ENCODE measurements around the gene PMVK. TPM values are rescaled to one million over a fixed set of nuclear protein-coding genes. Genes with fewer than 3 reads are reported as not detected.

Gene PMVK
- total and polyA plus RNA-seq, 3 experiments from 2014 or later = 44.7 to 55.5 (median 45.2) TPM

- Histone ChIP-seq H3K4me3 (ENCODE audit: low read length) (no peak overlapping the region), H3K36me3 (ENCODE audit: insufficient read depth, low read length) (peaks cover 40% of the 10 kb centered on the region), H3K27ac (ENCODE audit: low read depth, low read length) (no peak overlapping the region), H3K4me1 (ENCODE audit: insufficient read depth, low read length) (peaks cover 19% of the 10 kb centered on the region), H3K27me3 (ENCODE audit: insufficient read depth, low read length, poor library complexity, severe bottlenecking) (no peaks in the 10 kb centered on the region), H3K9me3 (ENCODE audit: low read length) (no peaks in the 10 kb centered on the region)
- ChIA-PET CTCF (interaction anchor here (1.0 to 1.4 kb wide), 3 partner anchors 10 to 121 kb away, joined by 3 to 5 read pairs (median 3); partner anchors contain the start of gene CKS1B), POLR2A (no interaction called here)
- peak overlapping the region in 1 of 7 donors; percentile 68 for H3K4me3 Mint-ChIP-seq
- H3K9me3 Mint-ChIP-seq = no peaks in the 10 kb centered on the region
- peak overlapping the region in 3 of 8 donors; percentile 21 to 99 (median 60) for H3K27ac Mint-ChIP-seq
- peak in 1 of 5 donors; percentile 9 for DNase-seq
- H3K4me1 Mint-ChIP-seq = peaks cover 27 to 46% (median 32%) of the 10 kb centered on the region in 3 donors
- no peaks in the 10 kb centered on the region for H3K27me3 Mint-ChIP-seq
- H3K36me3 Mint-ChIP-seq = peaks cover 0 to 80% (median 8%) of the 10 kb centered on the region in 3 donors
These were observed 27.8 kb upstream of the PMVK start for GRCh38 chr1:154964359-154964758.

GRCh38 chr1:154963643-154964042 lies 27.1 kb upstream of the PMVK start:
- CTCF ChIA-PET = interaction anchor here (1.4 kb wide), 1 partner anchor 11 kb away, joined by 3 read pairs; the partner anchor contains the start of gene CKS1B
- H3K27me3 Mint-ChIP-seq = no peaks in the 10 kb centered on the region
- no peaks in the 10 kb centered on the region for H3K9me3 Mint-ChIP-seq
- peak in 1 of 5 donors; percentile 22 for DNase-seq
- H3K27me3 ChIP-seq (ENCODE audit: insufficient read depth, low read length, poor library complexity, severe bottlenecking) = no peaks in the 10 kb centered on the region
- peaks cover 26 to 44% (median 31%) of the 10 kb centered on the region in 3 donors for H3K4me1 Mint-ChIP-seq
- H3K9me3 ChIP-seq (ENCODE audit: low read length) = no peaks in the 10 kb centered on the region
- no peak overlapping the region for H3K4me3 ChIP-seq (ENCODE audit: low read length)
- no peak overlapping the region for H3K27ac ChIP-seq (ENCODE audit: low read depth, low read length)
- peak overlapping the region in 3 of 8 donors; percentile 65 to 99 (median 79) for H3K27ac Mint-ChIP-seq
- H3K4me1 ChIP-seq (ENCODE audit: insufficient read depth, low read length) = peaks cover 19% of the 10 kb centered on the region
- H3K36me3 Mint-ChIP-seq = peaks cover 0 to 79% (median 8%) of the 10 kb centered on the region in 3 donors
- H3K4me3 Mint-ChIP-seq = peak overlapping the region in 3 of 7 donors; percentile 3 to 68 (median 41)
- peaks cover 40% of the 10 kb centered on the region for H3K36me3 ChIP-seq (ENCODE audit: insufficient read depth, low read length)
- POLR2A ChIA-PET = no interaction called here

- Histone ChIP-seq H3K4me1 (ENCODE audit: insufficient read depth, low read length) (peaks cover 19% of the 10 kb centered on the region), H3K36me3 (ENCODE audit: insufficient read depth, low read length) (peaks cover 33% of the 10 kb centered on the region), H3K27me3 (ENCODE audit: insufficient read depth, low read length, poor library complexity, severe bottlenecking) (no peaks in the 10 kb centered on the region), H3K27ac (ENCODE audit: low read depth, low read length) (peak overlapping the region; percentile 92), H3K9me3 (ENCODE audit: low read length) (no peaks in the 10 kb centered on the region), H3K4me3 (ENCODE audit: low read length) (peak overlapping the region; percentile 64)
- H3K4me3 Mint-ChIP-seq = peak overlapping the region; percentile 82 to 92 (median 87)
- POLR2A ChIA-PET = no interaction called here
- H3K27ac Mint-ChIP-seq = peak overlapping the region; percentile 90 to 99 (median 96)
- H3K27me3 Mint-ChIP-seq = no peaks in the 10 kb centered on the region
- DNase-seq = peak in 1 of 5 donors; percentile 19
- no peaks in the 10 kb centered on the region for H3K9me3 Mint-ChIP-seq
- peaks cover 0 to 77% (median 7%) of the 10 kb centered on the region in 3 donors for H3K36me3 Mint-ChIP-seq
- CTCF ChIA-PET = interaction anchor here (0.7 to 3.7 kb wide), 3 partner anchors 34 to 54 kb away, joined by 3 to 42 read pairs (median 22); no protein-coding TSS in a partner anchor
- peaks cover 26 to 46% (median 37%) of the 10 kb centered on the region in 3 donors for H3K4me1 Mint-ChIP-seq
These were observed 26.3 kb upstream of the PMVK start for GRCh38 chr1:154962795-154963330.

- H3K4me3 Mint-ChIP-seq = peak overlapping the region; percentile 82 to 92 (median 87)
- POLR2A ChIA-PET = interaction anchor here (1.1 to 1.7 kb wide), 3 partner anchors 12 to 23 kb away, joined by 9 to 11 read pairs (median 10); partner anchors contain the start of genes CKS1B and FLAD1
These were observed 25.7 kb upstream of the PMVK start for GRCh38 chr1:154962156-154962749.

GRCh38 chr1:154961207-154962155 lies 25.0 kb upstream of the PMVK start, which contains the start of gene PYGO2:
Gene PYGO2 (minus strand): TSS chr1:154961782. CDS start chr1:154961576, 206 bp downstream.
- H3K4me1 ChIP-seq (ENCODE audit: insufficient read depth, low read length) = peaks cover 30% of the 10 kb centered on the region

More at GRCh38 chr1:154962156-154962749, 25.7 kb upstream of the PMVK start:
- Histone ChIP-seq H3K27me3 (ENCODE audit: insufficient read depth, low read length, poor library complexity, severe bottlenecking) (no peaks in the 10 kb centered on the region), H3K27ac (ENCODE audit: low read depth, low read length) (peak overlapping the region; percentile 92), H3K4me1 (ENCODE audit: insufficient read depth, low read length) (peaks cover 24% of the 10 kb centered on the region), H3K9me3 (ENCODE audit: low read length) (no peaks in the 10 kb centered on the region), H3K4me3 (ENCODE audit: low read length) (peak overlapping the region; percentile 64), H3K36me3 (ENCODE audit: insufficient read depth, low read length) (peaks cover 27% of the 10 kb centered on the region)
- no peaks in the 10 kb centered on the region for H3K9me3 Mint-ChIP-seq
- H3K36me3 Mint-ChIP-seq = peaks cover 0 to 76% (median 7%) of the 10 kb centered on the region in 3 donors
- peaks cover 26 to 52% (median 43%) of the 10 kb centered on the region in 3 donors for H3K4me1 Mint-ChIP-seq
- H3K27ac Mint-ChIP-seq = peak overlapping the region; percentile 90 to 99 (median 96)
- peak in 1 of 5 donors; percentile 48 for DNase-seq
- no peaks in the 10 kb centered on the region for H3K27me3 Mint-ChIP-seq
- CTCF ChIA-PET = interaction anchor here (0.7 to 3.7 kb wide), 10 partner anchors 8 to 82 kb away, joined by 3 to 42 read pairs (median 4); partner anchors contain the start of genes CKS1B and SHC1

GRCh38 chr1:154960446-154961136 lies 24.1 kb upstream of the PMVK start:
- Mint-ChIP-seq H3K27ac (peak overlapping the region; percentile 86 to 99 (median 98)), H3K36me3 (peaks cover 0 to 70% (median 6%) of the 10 kb centered on the region in 3 donors), H3K4me1 (peaks cover 38 to 67% (median 57%) of the 10 kb centered on the region in 3 donors), H3K4me3 (peak overlapping the region; percentile 92 to 98 (median 96)), H3K9me3 (no peaks in the 10 kb centered on the region), H3K27me3 (peaks cover 0 to 3% of the 10 kb centered on the region in 2 donors)
- Histone ChIP-seq H3K9me3 (ENCODE audit: low read length) (no peaks in the 10 kb centered on the region), H3K27ac (ENCODE audit: low read depth, low read length) (peak overlapping the region; percentile 92), H3K4me3 (ENCODE audit: low read length) (peak overlapping the region; percentile 64), H3K27me3 (ENCODE audit: insufficient read depth, low read length, poor library complexity, severe bottlenecking) (no peaks in the 10 kb centered on the region), H3K36me3 (ENCODE audit: insufficient read depth, low read length) (peaks cover 11% of the 10 kb centered on the region), H3K4me1 (ENCODE audit: insufficient read depth, low read length) (peaks cover 34% of the 10 kb centered on the region)
- no peak for DNase-seq
- ChIA-PET CTCF (interaction anchor here (0.9 to 3.7 kb wide), 13 partner anchors 8 to 101 kb away, joined by 3 to 42 read pairs (median 7); partner anchors contain the start of genes PMVK and SHC1), POLR2A (interaction anchor here (0.6 to 1.7 kb wide), 12 partner anchors 13 to 125 kb away, joined by 3 to 11 read pairs (median 4); partner anchors contain the start of genes CKS1B, FLAD1 and PMVK)

More at GRCh38 chr1:154961207-154962155, 25.0 kb upstream of the PMVK start, which contains the start of gene PYGO2:
- H3K4me3 Mint-ChIP-seq = peak within 1 kb of the TSS; percentile 92 to 98 (median 96)
- H3K27ac Mint-ChIP-seq = peak within 1 kb of the TSS; percentile 94 to 99 (median 98)
- peaks cover 0 to 71% (median 7%) of the 10 kb centered on the region in 3 donors for H3K36me3 Mint-ChIP-seq
- no peaks in the 10 kb centered on the region for H3K9me3 Mint-ChIP-seq
- peaks cover 0 to 1% of the 10 kb centered on the region in 2 donors for H3K27me3 Mint-ChIP-seq
- ChIA-PET CTCF (interaction anchor here (0.9 to 3.7 kb wide), 20 partner anchors 9 to 124 kb away, joined by 3 to 42 read pairs (median 4); partner anchors contain the start of genes CKS1B, PMVK and SHC1), POLR2A (interaction anchor here (0.8 to 1.7 kb wide), 8 partner anchors 13 to 124 kb away, joined by 3 to 11 read pairs (median 4); partner anchors contain the start of genes CKS1B, FLAD1 and PMVK)
- Histone ChIP-seq H3K36me3 (ENCODE audit: insufficient read depth, low read length) (peaks cover 20% of the 10 kb centered on the region), H3K4me3 (ENCODE audit: low read length) (peak within 1 kb of the TSS; percentile 64), H3K27ac (ENCODE audit: low read depth, low read length) (peak within 1 kb of the TSS; percentile 92), H3K9me3 (ENCODE audit: low read length) (no peaks in the 10 kb centered on the region), H3K27me3 (ENCODE audit: insufficient read depth, low read length, poor library complexity, severe bottlenecking) (no peaks in the 10 kb centered on the region)
- peaks cover 31 to 59% (median 49%) of the 10 kb centered on the region in 3 donors for H3K4me1 Mint-ChIP-seq
- peak; percentile 74 to 86 (median 82) for DNase-seq

All from CD8-positive, alpha-beta memory T cell (primary cell).